ENCODE measurements around the gene PODN. TPM values are rescaled to one million over a fixed set of nuclear protein-coding genes. Genes with fewer than 3 reads are reported as not detected.
A peak's percentile ranks its signal among the peaks of the same experiment; 100 is the strongest.

PODN gene
- total RNA-seq, 3 donors from 2014 or later = 5.8 to 69.2 (median 18.1) TPM

- Histone ChIP-seq H3K9me3 (no peaks in the 10 kb centered on the region), H3K4me3 (no peak overlapping the region), H3K4me1 (ENCODE audit: low read depth) (peaks cover 11% of the 10 kb centered on the region), H3K36me3 (ENCODE audit: low read depth) (no peaks in the 10 kb centered on the region)
- no peak for DNase-seq
- TF ChIP-seq, protein P1, sequence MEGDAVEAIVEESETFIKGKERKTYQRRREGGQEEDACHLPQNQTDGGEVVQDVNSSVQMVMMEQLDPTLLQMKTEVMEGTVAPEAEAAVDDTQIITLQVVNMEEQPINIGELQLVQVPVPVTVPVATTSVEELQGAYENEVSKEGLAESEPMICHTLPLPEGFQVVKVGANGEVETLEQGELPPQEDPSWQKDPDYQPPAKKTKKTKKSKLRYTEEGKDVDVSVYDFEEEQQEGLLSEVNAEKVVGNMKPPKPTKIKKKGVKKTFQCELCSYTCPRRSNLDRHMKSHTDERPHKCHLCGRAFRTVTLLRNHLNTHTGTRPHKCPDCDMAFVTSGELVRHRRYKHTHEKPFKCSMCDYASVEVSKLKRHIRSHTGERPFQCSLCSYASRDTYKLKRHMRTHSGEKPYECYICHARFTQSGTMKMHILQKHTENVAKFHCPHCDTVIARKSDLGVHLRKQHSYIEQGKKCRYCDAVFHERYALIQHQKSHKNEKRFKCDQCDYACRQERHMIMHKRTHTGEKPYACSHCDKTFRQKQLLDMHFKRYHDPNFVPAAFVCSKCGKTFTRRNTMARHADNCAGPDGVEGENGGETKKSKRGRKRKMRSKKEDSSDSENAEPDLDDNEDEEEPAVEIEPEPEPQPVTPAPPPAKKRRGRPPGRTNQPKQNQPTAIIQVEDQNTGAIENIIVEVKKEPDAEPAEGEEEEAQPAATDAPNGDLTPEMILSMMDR (IDR thresholded peaks at IDR 0.05) = no peak
- intact Hi-C loops (cut with DNase I, micrococcal nuclease) = no loop called here
- no peak for ATAC-seq
These were observed 26.7 kb downstream of the PODN start for GRCh38 chr1:53088616-53089300.

GRCh38 chr1:53089478-53090226 is 27.6 kb downstream of the PODN start:
- ATAC-seq (peak; percentile 67), DNase-seq (peak in 2 of 3 donors; percentile 57 to 61)

GRCh38 chr1:53090227-53091147 is 28.5 kb downstream of the PODN start:
- no peaks in the 10 kb centered on the region for H3K9me3 ChIP-seq
- H3K4me3 ChIP-seq = no peak overlapping the region
- peaks cover 11% of the 10 kb centered on the region for H3K4me1 ChIP-seq (ENCODE audit: low read depth)
- intact Hi-C loops (cut with DNase I, micrococcal nuclease) = no loop called here
- H3K36me3 ChIP-seq (ENCODE audit: low read depth) = no peaks in the 10 kb centered on the region
- TF ChIP-seq, protein P1 (IDR thresholded peaks at IDR 0.05) = no peak
- DNase-seq (peak; percentile 68 to 77 (median 69)), ATAC-seq (peak; percentile 75)

More at GRCh38 chr1:53089478-53090226, 27.6 kb downstream of the PODN start:
- Histone ChIP-seq H3K4me1 (ENCODE audit: low read depth) (peaks cover 11% of the 10 kb centered on the region), H3K9me3 (no peaks in the 10 kb centered on the region), H3K36me3 (ENCODE audit: low read depth) (no peaks in the 10 kb centered on the region), H3K4me3 (no peak overlapping the region)
- intact Hi-C loops (cut with DNase I, micrococcal nuclease) = no loop called here
- TF ChIP-seq, protein P1 (IDR thresholded peaks at IDR 0.05) = no peak

DNA sequence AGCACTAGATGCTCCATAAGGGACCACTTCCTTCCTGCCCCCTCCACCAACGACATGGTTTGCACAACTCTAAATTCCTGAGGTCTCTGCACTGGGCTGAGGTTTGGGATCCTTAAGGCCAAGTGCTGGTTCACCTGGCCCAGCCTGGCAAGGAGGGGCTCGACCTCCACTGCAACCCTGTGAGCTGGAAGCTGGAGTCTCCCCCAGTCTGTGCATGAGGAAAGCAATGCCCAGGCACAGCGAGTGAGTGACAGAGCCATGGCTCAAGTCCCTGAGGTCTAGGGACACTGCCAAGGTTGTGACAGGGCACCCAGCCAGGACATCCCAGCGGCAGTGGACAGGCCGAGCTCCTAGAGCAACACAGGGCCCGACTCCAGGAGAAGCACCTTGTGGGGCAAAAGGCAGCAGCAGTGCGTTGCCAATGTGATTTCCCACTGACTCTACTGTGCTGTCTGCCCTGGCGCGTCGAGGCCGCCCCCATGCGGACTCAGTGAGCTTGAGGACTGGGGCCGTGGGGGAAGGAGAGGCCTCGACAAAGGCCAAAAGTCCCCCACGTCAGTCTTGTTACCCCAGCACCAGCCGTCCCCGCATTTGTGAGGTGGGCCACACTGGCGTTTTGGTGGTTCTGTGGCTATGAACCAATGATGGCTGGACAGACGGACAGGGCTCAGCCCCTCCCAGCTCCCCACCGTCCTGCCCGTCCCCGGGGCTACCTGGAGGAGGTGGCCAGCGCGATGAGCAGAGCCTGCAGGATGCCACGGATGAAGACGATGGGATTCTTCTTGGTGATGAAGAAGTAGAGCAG is 30.0 kb downstream of the PODN start:
- ATAC-seq (no peak), DNase-seq (no peak)
- intact Hi-C loops (cut with DNase I, micrococcal nuclease) = no loop called here
- H3K4me3 ChIP-seq = no peak overlapping the region
- H3K9me3 ChIP-seq = no peaks in the 10 kb centered on the region
- TF ChIP-seq, protein P1 (IDR thresholded peaks at IDR 0.05) = no peak
- H3K36me3 ChIP-seq (ENCODE audit: low read depth) = no peaks in the 10 kb centered on the region
- peaks cover 11% of the 10 kb centered on the region for H3K4me1 ChIP-seq (ENCODE audit: low read depth)
